Measurements from ENCODE around the gene UBE2J2.

- TF ChIP-seq POLR2A (IDR thresholded peaks at IDR 0.05; ENCODE audit: low read depth, low read length) (no peak), EZH2 (IDR thresholded peaks at IDR 0.05; ENCODE audit: borderline replicate concordance, low read depth, low read length, severe bottlenecking) (no peak)
- TF ChIP-seq, protein P1, sequence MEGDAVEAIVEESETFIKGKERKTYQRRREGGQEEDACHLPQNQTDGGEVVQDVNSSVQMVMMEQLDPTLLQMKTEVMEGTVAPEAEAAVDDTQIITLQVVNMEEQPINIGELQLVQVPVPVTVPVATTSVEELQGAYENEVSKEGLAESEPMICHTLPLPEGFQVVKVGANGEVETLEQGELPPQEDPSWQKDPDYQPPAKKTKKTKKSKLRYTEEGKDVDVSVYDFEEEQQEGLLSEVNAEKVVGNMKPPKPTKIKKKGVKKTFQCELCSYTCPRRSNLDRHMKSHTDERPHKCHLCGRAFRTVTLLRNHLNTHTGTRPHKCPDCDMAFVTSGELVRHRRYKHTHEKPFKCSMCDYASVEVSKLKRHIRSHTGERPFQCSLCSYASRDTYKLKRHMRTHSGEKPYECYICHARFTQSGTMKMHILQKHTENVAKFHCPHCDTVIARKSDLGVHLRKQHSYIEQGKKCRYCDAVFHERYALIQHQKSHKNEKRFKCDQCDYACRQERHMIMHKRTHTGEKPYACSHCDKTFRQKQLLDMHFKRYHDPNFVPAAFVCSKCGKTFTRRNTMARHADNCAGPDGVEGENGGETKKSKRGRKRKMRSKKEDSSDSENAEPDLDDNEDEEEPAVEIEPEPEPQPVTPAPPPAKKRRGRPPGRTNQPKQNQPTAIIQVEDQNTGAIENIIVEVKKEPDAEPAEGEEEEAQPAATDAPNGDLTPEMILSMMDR (IDR thresholded peaks at IDR 0.05; ENCODE audit: extremely low read depth in 1 of 2, insufficient read depth in 1 of 2, low read depth in 1 of 2, low read length in 2 of 2): no peak
Measured at GRCh38 chr1:1206966-1207531, 66.6 kb downstream of the UBE2J2 start.
